GM18508 (cell line): Measurements from ENCODE around the gene TBCE.
"Not testable (repeated sequence)": the region's sequence is repeated elsewhere in the genome, so short reads cannot be mapped to it uniquely, and the experiment has no call there.

Source experiments
- ATAC-seq: cut with Tn5 transposase; IDR thresholded peaks from one replicate; pipeline ENCODE4 v1.9.1; 2021; ENCODE audit warnings: moderate number of reproducible peaks; ENCODE audit not compliant: insufficient read depth, unreplicated experiment

Gene TBCE

DNA sequence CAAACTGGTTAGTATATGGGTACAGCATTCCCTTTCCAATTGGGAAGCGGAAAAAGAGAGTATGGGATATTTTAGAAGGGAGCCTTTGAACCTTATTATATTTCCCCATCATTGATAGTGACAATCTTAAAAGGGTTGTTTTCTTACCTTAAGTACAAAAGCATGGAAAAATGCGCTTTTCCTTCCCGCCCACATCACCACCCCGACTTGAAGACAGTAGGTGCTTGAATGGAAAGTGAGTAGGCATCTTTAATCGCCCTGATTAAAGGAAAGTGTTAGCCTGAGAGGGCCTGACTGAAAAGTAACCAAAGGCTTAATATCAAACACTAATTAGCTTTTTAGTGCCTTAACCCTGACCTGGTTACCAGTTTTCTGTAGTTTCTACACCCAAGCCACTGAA, 23.5 kb upstream of the TBCE start:
- ATAC-seq, result no peak

DNA sequence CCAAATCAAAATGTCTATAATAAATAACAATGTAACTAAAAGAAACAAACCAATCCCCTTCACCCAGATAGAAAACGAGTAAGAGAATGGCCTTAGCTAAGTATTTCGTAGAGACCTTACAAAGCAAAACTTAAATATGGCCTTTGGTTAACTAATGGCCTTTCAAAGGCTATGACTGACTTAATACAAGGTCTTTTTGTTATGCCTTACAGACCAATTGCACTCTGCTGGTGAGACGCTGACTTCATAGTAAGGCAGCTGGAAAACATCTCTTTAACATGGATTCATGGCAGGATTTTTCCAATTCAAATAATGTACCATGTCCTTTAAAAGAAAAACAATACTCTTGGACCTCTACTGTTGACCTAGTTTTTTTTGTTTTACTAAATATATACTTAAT, 15.8 kb upstream of the TBCE start:
- no peak for ATAC-seq

DNA sequence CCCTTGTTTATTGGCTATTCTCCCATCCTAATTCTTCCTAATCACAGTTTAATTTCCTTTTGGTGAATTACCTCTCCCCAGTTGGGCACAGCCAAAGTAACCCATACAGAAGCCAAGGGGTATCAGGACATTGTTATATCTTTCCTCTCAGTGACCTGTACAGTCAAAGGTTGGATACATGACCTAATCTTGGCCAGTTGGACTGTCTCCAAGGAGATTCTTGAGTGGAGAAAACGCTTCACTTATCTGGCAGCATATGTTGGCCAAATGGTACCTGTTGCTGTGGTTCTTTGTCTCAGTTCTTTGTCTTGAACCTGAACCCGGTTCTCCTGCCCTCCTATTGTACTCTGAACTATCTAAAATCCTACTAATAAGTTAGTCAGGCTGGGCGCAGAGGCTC, 15.3 kb upstream of the TBCE start:
- ATAC-seq, result no peak

DNA sequence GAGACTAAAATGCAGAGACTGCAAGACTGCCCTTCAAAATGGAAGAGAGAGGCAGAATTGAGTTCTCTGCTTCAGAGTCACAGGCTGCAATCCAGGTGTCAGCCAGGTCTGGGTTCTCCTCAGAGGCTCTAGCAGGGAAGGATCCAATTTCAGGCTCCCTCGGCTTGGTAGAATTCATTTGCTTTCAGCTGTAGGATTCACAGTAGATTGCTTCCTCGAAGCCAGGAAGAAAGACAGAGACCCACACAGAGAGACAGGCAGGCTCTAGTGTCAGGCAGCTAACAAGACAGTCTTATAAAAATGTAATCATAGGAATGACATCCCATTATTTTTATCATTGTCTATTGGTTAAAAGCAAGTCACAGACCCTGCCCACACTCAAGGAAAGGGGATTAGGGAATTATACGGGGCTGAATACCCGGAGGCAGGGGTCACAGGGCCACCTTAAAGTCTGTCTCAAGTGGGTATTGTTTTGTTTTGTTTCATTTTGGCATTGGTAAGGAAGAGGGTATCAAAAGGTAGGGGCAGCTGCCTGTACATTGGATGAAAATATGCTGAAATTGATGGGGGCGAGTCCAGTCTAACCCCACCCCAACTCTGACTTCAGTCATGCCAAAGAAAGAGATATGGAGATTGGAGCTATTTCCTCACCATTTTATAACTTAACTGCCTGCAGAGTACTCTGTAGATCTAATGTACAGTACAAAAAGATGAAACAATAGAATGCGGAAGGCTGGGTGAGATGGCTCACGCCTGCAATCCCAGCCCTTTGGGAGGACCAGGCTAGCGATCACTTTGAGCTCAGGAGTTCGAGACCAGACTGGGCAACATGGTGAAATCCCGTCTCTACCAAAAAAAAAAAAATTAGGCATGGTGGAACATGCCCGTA, 9.5 kb upstream of the TBCE start:
- no peak for ATAC-seq

DNA sequence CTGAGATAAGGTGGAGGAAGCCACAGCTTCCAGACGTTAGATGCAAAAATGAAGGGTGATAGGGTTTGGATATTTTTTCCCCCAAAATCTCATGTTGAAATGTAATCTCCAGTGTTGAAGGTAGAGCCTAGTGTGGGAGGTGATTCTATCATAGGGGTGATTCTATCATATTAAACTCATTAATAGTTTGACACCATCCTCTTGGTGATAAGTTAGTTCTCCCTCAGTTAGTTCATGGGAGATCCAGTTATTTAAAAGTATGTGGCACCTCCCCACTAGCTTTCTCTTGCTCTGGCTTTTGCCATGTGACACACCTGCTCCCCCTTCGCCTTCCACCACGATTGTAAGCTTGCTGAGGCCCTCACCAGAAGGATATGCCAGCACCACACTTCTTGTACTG, 8.3 kb upstream of the TBCE start:
- ATAC-seq, result no peak

DNA sequence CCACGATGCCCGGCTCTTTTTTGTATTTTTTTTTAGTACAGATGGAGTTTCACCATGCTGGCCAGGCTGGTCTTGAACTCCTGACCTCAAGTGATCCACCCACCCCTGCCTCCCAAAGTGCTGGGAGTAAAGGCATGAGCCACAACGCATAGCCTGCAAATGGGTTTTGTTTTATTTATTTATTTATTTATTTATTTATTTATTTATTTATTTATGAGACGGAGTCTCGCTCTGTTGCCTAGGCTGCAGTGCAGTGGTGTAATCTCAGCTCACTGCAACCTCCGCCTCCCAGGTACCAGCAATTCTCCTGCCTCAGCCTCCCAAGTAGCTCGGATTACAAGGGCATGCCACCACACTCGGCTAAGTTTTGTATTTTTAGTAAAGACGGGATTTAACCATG, 3.0 kb upstream of the TBCE start:
- ATAC-seq, result not testable (repeated sequence)

DNA sequence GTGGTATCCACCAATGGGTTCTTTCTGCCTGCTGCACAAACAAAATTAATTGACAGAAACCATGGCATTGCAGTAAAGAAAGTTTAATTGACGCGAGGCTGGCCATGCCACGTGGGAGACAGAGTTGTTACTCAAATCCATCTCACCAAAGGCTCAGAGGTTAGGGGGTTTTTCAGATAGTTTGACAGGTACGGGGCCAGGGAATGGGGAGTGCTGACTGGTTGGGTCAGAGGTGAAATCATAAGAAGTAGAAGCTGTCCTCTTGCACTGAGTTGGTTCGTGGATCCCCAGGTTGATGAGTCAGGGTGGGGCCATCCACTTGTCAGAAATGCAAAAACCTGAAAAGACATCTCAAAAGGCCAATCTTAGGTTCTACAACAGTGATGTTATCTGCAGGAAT, 941 bp upstream of the TBCE start:
- no peak for ATAC-seq

DNA sequence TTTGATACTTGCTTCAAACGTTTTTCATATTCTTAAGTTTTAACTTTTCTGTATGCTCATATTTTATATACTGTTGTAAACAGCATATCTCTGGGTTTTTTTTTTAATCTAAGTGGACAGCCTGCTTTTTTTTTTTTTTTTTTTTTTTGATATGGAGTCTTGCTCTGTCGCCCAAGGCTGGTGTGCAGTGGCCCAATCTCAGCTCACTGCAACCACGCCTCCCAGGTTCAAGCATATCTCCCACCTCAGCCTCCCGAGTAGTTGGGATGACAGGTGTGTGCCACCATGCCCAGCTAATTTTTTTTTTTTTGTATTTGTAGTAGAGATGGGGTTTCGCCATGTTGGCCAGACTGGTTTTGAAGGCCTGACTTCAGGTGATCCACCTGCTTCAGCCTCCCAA, 1.2 kb downstream of the TBCE start:
- no peak for ATAC-seq

DNA sequence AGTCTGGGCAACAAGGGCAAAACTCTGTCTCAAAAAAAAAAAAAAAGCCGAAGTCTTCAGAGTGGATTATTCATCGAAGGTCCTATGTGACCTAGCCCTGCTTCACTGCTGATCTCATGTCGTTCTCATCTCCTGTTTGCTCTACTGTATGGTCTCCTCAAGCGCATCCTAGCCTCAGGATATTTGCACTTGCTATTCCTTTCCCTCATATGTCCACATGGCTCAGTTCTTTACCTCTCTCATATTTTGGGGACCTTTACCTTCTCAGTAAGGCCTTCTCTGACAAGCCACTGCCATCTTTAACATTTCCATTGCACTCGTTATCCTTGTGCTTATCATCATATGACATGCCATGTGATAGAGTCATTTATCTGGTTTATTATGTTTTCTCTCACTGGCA, 2.6 kb downstream of the TBCE start:
- no peak for ATAC-seq

DNA sequence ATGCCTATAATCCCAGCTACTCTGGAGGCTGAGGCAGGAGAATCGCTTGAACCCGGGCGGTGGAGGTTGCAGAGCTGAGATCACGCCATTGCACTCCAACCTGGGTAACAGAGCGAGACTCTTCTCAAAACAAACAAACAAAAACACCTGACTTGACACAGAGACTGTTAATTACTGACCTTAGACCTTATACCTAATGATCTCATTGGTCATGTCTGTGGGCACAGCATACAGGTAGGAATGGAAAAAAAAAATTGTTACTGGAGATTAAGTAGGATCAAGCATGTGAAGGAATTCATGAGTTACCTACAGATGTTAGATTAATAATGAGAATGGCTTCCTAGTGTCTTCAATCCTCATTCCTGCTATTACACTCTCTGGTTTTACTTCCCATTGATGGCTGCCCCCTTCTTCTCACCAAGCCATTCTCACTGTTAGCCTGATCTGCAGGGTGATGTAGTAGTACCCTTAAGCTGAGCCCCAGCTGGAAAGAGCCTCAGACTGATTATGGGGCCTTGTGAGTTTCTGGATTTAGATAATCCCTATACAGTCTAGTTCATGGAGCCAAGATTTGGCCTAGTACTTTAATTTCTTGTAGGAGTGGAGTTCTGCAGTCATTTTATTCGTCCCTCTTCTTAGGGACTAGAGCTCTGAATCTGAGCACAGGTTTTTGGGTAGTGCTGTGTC, 8.8 kb downstream of the TBCE start:
- no peak for ATAC-seq

DNA sequence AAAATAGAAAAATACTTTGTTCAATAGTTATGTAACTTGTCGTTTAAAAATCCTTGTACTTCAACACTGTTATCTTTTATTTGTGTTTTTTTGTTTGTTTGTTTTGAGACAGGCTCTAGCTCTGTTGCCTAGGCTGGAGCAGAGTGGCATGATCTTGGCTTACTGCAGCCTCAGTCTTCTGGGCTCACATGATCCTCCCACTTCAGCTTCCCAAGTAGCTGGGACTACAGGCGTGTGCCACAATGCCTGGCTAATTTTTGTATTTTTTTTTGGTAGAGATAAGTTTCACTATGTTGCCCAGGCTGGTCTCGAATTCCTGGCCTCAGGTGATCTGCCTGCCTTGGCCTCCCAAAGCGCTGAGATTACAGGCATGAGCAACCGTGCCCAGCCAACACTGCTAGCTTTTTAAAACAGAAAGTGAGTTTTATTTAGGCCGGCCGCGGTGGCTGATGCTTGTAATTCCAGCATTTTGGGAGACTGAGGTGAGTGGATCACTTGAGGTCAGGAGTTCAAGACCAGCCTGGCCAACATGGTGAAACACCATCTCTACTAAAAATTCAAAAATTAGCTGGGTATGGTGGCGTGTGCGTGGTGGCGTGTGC, 11.0 kb downstream of the TBCE start:
- ATAC-seq, result not testable (repeated sequence)

DNA sequence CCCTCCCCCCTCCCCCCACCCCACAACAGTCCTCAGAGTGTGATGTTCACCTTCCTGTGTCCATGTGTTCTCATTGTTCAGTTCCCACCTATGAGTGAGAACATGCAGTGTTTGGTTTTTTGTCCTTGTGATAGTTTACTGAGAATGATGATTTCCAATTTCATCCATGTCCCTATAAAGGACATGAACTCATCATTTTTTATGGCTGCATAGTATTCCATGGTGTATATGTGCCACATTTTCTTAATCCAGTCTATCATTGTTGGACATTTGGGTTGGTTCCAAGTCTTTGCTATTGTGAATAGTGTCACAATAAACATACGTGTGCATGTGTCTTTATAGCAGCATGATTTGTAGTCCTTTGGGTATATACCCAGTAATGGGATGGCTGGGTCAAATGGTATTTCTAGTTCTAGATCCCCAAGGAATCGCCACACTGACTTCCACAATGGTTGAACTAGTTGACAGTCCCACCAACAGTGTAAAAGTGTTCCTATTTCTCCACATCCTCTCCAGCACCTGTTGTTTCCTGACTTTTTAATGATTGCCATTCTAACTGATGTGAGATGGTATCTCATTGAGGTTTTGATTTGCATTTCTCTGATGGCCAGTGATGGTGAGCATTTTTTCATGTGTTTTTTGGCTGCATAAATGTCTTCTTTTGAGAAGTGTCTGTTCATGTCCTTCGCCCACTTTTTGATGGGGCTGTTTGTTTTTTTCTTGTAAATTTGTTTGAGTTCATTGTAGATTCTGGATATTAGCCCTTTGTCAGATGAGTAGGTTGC, 14.9 kb downstream of the TBCE start:
- ATAC-seq, result not testable (repeated sequence)

DNA sequence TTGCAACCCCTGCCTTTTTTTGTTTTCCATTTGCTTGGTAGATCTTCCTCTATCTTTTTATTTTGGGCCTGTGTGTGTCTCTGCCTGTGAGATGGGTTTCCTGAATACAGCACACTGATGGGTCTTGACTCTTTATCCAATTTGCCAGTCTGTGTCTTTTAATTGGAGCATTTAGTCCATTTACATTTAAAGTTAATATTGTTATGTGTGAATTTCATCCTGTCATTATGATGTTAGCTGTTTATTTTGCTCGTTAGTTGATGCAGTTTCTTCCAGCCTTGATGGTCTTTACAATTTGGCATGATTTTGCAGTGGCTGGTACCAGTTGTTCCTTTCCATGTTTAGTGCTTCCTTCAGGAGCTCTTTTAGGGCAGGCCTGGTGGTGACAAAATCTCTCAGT, 18.4 kb downstream of the TBCE start:
- ATAC-seq, result not testable (repeated sequence)

DNA sequence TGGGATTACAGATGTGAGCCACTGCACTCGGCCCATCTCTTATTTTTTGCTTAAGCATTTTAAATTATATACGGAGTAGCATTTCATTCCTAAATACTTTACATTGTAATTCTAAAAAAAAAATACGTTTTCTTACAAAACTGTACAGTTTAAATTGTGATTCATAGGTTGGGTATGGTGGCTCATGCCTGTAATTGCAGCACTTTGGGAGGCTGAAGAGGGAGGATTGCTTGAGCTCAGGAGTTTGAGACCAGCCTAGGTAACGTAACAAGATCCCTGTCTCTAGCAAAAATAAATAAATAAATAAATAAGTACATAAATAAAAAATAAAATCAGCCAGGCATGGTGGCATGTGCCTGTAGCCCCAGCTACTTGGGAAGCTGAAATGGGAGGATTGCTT, 24.6 kb downstream of the TBCE start:
- ATAC-seq, result no peak

DNA sequence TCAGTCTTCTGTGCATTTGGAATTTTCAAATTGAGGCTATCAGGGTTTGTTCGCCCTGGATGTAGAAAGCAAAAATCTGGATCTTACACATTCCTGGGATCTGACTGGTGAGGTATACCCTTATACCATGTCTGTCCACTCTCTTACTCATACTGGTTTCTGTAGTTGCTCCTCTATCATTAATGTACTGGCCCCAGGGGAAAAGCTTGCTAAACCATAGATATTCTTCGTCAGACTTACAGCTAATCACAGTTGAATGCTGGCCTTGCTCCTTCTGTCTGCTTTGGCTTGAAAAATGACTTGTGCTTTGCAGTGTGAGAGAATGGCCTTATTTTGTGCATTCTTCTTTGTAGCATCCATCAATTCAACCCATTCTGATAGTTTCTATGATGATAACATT, 30.5 kb downstream of the TBCE start:
- no peak for ATAC-seq

DNA sequence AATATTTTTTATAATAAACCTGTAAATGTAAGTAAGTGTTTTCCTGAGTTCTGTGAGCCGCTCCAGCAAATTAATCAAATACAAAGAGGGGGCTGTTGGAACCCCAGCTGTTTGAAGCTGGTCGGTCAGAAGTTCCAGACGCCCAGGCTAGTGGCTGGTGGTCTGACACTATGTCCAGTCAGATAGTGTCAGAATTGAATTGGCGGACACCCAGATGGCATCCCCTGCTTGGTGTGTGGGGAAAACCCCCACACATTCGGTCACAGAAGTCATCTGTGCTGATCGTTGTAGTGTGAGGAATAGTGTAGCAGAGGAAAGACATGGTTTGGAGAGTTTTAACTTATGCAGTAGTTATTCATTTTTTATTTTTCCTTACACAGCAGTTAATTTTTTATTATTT, 32.4 kb downstream of the TBCE start:
- ATAC-seq, result no peak

DNA sequence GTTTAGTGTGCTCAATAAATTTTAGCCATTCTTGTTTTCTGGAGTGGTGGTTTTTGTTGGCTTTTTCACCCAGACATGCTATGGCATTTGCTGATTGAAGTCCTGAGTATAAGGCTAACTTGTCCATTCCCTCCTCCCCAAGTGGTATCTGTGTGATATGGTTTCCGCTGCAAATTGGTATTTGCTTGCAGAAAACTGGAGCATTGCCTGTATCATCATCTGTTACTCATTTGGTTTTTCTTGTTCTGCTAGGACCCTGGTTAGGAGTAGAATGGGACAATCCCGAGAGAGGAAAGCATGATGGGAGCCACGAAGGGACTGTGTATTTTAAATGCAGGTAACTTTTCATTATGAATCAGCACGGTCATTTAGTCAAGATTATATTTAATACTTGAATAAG, 34.0 kb downstream of the TBCE start:
- ATAC-seq, result no peak

DNA sequence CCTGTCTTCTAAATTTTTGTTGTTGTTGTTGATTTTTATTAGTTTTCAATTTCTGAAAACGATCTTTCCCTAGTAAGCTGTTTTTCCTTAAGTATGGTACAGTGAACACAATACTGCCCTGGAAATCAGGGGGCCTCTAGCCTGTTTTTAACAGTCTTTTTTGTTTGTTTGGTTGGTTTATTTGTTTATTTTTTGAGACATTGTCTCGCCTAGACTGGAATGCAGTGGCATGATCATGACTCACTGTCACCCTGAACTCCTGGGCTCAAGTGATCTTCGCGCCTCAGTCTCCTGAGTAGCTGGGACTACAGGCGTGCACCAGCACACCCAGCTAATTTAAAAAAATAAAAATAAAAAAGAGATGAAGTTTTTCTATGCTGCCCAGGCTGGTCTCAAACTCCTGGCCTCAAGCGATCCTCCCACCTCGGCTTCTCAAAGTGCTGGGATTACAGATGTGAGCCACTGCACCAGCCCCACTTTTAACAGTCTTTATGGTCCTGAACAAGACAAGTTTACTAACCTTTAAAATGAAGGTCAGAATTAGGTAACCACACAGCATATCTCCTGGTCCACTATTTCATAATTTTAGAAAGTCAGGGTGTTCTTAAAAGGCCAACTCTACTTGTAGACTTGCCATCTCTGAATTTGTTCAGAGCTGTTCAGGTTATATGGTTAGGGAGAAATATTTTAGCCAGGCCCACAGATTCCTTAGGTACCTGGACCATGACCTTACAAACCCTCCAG, 35.4 kb downstream of the TBCE start:
- no peak for ATAC-seq

DNA sequence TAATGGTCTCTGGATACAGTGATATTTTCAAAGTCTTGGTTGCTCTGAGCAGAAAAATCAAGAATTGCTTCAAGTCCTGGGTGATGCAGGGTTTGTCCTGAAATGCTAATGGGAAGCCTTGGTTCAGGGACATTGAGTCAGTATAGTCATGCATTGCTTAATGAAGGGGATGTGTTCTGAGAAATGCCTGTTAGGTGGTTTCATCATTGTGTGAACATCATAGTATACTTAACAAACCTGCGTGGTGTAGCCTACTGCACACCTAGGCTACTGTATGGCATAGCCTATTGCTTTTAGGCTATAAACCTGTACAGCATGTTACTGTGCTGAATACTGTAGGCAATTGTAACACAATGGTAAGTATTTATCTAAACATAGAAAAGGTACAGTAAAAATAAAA, 36.4 kb downstream of the TBCE start:
- ATAC-seq, result no peak

DNA sequence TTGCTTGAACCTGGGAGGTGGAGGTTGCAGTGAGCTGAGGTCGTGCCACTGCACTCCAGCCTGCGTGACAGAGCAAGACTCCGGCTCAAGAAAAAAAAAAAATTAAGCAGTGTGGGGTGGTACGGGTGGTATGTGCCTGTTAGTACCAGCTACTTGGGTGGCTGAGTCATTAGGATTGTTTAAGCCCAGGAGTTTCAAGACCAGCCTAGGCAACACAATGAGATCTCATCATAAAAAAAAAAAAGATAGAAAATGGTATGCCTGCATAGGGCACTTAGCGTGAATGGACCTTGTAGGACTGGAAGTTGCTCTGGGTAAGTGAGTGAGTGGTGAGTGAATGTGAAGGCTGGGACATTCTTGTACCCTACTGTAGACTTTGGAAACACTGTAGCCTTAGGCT, 37.0 kb downstream of the TBCE start:
- ATAC-seq, result no peak
